GM18519 (cell line): ENCODE data around the gene LRTM2.

Experiments used
- ATAC-seq: cut with Tn5 transposase; IDR thresholded peaks from one replicate; pipeline ENCODE4 v1.9.1; 2021; ENCODE audit warnings: mild to moderate bottlenecking, moderate library complexity; ENCODE audit not compliant: unreplicated experiment, low FRiP score

The LRTM2 gene

DNA sequence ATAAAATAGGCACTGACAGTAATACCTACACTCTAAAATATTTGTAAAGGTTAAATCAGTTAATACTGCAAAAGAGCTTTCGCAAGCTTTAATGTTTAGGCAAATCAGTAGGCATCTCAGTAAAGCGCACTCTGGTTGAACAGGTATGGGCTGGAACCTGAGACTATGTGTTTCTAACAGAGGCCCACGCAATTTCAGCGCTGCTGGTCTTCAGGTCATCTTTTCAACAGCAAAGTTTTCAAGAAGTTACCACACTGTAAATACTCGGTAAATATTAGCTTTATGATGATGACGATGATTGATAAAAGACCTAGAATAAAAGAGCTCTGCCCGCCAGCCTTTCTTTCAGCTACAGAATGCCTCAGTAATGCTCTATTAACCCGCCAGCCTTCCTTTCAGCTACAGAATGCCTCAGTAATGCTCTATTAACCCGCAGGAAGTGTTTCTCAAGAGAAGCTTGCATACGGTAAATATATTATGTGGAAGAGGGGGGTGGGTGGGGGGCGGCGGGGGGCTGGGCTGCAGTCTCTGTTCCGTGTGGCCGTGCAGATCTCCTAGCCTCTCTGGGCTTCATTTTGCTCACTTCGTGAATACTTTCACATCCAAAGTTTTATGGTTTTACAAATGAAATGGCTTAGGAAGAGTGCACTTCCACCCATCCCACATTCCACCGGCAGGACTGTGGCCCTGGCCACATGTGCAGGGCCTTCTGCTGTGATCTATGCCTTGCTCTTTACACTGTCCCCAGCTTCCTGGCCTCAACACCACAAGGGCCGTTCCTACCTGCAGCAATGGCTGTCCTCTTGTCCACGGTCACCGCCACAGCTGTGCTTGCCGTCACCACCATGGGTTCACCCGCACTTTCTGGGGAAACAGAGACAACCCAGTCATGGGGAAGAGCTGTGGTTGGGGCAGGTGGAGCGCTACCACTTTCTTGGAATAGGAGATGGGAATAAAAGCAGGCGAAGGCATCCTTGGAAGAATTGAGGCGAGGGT is 19.9 kb downstream of the LRTM2 start:
- no peak for ATAC-seq

DNA sequence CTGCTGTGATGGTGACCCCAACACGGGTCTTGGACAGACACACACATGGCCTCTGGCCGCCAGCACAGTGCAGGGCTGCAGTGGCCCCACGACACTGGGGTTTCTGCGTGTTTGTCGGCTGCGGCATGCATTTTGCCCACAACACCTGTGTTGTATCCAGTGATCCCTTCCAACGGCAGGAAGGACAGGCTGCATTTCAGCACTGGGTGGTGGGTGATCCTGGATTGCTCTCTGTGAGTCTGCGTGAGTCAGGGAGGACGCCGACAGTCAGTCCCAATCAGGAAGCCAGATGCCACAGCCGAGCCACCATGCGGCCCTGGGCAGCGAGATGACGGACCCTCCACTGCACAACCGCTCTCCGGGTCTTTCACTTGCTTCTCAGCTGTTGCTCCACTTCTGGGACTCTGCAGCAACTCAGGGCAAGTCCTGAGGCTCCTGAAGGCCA is 20.6 kb downstream of the LRTM2 start:
- no peak for ATAC-seq

DNA sequence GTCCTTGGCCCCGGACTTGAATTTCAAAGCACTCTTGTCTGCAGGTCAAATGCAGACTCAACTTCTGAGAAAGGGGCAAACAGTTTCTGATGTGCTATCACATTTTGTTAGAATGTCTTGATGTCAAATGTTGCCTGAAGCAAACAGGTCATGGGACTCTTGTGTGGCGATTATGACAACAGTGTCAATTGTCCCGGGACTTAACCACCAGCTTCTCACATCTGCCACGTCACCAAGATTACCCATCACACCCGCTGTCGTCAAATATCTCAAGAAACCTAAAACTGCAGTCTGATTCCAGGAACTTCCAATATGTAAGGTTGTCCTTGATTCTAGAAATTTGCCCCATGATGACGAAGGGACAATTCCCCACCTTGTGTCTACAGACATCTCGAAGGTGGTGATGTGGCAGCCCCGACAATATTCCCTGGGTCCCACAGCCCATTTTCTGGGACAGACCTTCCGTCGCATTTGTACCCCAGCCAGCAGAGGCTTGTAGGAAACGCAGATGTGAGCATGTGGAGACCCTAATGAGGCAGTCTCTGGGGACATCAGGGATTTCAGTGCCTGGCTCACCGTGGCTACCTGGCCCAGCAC is 21.3 kb downstream of the LRTM2 start:
- ATAC-seq: no peak

DNA sequence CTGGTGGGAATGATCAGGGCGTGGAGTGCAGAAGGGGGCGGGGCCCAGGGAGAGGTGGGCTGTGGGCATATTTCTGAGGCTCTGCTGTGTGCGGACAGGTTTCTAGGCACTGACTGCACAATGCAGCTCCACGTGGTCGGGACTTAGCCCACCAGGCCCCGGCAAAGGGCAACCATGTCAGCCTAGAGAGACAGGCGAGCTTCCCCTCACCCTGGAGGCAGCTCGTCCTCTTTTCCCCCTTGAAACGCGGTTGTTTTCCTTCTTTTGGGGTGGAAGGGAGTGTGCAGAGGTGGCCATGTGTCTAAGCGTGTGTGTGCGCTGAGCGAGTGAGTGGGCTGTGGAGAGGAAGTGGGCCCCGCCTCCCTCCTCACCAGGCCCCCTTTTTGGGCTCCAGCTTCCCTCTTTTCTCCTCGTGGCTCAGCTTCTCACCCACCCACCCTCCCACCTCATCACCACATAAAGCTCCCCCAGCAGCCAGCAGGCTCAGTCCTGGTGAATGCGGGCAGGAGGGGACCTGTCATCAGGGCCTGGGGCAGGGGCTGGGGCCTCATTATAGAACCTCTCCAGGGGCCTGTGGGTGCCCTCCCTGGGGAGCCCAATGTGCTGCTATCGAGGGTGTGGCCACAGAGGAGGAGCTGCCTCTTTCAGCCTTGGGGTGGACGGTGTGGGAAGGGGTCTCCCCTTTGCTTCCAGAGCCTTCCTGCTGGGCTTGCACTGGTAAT is 22.0 kb downstream of the LRTM2 start:
- no peak for ATAC-seq

DNA sequence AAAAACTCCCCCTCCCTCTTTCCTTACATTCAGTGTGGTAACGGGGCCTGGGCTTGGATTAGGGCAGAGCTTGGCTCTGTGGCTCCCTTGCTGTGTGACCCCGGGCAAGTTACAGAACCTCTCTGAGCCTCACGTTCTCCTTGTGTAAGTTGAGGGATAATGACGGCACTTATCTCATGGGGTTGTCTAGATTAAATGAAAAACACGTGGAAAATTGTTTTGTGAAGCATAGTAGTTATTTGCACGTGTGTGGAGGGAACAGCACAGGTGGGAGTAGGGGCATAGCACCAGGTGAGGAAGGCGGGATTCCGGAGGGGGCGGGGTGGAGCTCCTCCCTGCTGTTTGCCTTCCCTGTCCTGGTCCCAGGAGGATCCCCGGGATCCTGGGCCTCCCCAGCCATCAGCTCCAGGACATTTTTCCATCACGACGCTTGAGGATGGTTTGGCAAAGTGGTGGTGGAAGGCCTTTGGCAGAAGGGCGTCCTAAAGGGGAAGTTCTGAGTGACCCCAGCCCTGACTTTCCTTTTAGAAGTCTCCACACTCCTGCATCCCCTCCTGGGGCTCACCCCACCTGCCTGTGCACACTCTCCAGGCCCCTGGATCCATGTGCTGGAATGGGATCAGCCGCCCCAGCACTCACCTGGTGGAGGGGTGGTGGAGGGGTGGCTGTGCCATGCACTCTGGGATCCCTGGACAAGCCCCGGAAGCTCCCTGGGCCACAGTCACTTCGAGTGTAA is 22.7 kb downstream of the LRTM2 start:
- ATAC-seq: no peak

DNA sequence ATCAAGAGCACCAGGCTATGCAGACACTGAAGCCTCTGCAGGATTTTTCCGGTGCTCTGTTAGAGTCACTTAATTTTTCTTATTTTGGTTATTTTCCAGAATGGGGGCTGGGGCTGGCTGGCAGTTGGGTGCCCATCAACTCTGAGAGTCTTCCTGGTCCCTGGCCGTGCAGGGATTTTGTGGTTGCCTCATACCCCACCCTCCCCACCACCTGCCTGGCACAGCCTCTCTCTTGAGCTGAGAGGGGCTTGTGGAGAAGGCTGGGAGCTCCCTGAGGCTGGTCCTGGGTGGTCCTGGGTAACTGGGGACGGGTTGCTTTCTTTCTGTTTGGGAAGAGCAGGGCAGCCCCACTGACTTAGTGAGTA is 23.3 kb downstream of the LRTM2 start:
- ATAC-seq: no peak

DNA sequence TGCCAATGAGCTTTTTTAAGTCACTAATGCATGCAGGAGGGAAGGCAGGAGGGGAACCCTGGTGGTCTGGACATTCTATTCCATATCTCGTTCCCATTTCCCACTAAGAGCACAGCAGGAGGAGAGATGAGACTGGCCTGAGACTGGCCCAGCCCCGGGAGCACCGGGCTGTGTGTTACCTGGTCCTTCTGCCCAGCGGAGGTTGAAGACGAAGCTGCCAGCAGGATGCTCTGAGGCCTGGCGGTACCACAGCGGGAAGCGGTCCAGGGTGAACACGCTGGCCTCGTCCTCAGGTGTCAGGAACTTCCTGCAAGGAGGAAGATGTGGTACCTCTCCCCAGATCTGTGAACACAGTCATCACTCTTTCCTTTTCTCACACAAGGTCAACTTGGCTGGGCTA is 23.9 kb downstream of the LRTM2 start:
- no peak for ATAC-seq

DNA sequence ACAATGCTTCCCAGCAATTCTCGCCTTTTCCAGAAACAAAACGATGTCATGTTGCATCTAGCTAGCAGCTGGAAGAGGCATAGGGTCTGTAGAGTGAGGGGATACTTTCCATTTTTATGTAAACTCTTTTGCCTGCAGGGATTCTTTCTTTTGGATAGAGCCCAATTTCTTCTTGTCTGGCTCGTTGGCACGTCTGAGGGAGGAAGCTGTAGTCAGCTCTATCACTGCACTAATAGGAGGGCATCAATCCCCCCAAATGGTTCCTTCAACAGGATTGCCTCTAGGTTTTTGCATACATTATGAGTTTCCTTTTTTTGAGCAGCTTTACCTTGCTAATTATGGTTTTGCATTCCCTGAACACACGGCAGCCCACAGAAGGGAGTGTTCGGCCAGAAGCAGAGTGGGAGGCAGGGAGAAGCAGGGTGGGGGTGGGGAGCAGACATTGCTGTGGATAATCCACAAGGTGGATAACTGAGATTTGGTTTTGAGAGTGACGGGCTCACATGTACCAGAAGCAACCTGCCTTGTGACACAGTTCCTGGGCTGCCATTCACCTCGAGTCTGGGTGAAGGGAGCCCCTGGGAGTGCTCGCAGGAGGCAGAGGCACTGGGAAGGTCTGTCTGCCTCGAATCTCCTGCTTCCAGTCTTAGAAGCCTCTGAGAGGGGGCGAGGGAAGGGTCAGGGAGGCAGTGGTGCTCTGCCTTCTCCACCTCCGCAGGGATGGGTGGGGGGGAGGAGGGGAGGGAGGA is 24.5 kb downstream of the LRTM2 start:
- ATAC-seq: no peak

DNA sequence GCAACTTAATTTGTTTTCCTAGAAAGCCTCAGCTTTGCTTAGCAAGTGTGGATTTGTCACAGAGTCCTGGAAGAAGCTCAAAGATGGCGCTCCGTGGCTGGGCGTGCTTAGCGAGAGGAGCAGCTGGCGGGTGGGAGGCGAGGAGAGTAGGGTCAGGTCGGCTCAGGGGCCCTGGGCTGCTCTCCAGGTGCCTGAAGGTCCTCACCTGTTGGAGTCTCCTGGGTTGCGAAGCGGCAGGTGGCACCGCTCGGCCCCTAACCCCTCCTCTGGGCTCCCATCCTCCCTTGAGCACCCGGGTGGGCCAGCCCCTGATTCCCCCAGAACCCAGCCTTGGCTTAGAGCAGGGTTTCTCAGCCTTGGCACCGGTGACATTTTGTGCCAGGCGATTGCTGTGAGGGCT is 25.1 kb downstream of the LRTM2 start:
- ATAC-seq: no peak

DNA sequence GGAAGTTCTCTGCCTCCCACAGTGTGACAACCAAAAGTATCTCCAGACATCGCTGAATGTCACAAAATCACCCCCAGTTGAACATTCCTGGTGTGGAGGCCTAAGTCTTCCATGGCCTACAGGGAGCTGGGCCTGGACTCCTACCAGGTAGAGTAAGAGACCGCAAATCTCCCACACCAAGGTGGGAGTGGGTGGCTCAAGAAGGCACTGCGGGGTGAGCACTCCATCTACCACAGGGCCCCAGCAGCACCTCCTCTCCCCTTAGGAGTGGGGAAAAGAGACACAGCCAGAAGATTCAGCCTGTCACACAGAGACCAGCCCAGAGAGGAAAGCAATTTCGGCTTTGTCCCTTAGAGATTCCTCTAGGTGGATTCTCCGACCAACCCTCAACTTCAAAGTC is 25.5 kb downstream of the LRTM2 start:
- ATAC-seq: no peak

DNA sequence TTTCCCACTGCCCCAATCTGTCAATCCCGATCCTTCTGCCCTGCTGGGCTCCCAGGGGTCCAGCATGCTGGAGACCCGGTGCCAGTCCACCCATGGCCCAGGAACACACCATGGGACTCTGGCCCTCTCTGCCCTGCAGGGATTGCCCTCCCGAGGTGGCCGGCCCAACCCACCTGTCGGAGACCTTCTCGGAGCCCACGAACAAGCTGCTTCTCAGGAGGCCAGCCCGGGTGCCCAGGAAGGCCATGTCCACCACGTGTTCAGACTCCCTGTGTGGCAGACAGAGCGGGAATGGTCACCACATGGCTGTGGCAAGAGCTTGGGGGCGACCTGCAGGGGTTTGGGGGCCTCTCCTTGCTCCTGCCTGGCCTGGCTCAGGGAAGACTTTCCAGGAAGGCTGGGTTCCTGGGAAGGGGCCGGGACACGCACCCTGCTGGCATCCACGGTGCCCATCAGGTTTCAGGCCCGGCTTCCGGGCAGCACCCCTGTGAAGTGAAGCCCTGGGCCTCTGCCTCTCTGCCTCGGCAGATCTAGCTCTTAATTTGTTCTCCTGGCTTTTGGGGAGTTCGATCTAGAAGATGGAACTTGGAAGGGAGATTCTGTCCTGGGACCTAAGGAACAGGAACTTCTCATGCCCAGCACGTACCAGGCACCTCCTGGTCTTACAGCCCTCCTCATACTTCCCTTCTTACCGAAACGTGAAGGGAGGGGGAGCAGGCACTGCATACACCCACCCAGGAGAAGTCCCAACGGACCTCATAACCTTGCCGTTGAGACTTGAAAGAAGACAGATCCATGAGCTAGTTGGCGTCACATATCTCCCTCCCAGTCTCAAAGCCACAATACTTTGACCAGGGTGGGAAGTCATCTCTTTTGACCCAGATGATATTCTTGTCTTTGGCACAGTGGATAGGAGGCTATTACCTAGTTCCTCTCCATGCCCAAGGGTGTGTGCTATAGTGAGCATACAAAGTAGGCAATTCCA is 26.3 kb downstream of the LRTM2 start:
- no peak for ATAC-seq

DNA sequence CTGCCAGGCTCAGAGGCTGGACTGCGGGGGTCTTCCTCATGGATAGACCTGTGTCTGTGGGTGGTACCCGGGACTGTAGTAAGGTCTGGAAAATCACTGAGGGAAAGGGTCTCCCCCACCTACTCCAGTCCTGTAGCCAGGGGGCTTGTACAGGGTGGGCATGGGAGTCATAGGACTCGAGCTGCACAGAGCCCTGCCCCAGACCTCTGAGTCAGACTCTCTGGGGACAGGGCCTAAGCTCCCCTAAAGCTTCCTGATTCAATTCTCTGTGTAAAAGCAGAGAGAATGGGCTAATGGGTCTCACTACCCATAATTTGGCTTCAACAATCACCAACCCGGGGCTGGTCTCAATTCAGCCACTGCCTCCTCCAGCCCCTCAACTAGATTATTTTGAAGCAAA is 27.0 kb downstream of the LRTM2 start:
- no peak for ATAC-seq

DNA sequence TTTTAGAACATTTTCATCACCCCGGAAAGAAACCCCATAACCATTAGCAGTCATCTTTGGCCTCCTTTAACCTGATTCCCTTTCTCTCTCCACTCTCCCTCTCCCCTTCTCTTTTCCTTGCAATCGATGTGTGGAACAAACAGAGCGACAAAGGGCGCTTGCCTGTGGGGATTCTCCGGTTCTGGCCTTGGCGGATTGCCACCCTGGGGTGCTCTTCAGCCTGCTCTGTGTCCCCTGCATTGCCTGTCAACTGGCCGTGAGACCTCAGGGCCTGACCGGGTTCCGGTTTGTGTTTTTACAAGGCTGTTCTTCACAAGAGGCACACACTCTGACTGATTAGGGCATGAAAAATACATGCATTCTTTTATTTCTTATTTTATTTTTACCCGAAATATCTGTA is 27.8 kb downstream of the LRTM2 start:
- ATAC-seq: no peak

DNA sequence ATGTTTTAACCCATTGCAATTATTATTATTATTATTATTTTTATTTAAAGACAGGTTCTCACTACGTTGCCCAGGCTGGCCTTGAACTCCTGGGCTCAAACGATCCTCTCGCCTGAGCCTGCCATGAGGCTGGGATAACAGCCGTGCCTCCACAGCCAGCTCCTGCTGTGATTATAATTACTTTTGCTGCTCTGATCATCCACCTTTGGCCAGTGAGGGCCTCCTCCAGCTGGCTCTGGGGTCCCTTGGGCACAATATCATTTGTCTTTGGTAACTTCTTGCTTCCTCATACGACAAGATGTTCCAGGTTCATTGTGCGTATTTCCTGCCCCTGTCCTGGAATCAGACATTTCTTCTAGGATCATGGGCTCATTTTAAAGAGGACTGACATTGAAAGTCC is 28.4 kb downstream of the LRTM2 start:
- ATAC-seq: no peak

DNA sequence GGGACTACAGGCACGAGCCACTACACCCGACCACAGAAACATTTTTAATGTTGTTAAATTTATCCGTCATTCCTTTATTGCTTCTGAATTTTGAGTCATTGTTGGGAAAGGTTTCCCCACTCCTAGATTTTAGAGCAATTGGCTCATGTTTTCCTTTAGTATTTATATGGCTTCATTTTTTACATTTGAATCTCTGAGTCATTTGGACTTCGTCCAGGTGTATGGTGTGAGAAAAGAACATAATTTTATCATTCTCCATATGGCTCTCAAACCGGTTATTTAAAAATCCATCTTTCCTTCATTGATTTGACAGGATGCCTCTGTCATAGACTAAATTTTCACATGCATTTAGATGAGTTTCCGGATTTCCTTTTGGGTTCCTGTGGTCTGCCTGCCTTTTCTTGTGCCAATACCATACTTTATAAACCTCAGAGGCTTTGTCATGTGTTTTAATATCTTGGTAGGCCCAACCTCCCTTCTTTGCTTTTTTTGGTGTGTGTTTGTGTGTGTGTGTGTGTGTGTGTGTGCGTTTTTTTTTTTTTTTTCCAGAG is 30.9 kb downstream of the LRTM2 start:
- ATAC-seq: no peak

DNA sequence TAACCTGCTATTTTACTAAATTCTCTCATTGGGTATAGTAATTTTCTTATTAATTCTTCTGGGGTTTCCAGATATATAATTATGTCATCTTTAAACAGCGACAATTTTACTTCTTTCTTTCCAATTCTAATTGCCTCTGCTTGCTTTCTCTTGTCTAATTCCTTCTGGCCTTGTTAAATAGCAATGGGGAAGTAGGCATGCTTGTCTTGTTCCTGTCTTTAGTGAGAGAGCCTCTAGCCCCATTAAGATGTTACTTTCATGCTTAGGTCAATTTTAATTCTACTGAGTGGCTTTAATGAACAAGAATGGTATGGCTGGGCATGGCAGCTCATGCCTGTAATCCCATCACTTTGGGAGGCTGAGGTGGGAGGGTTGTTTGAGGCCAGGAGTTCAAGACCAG is 31.7 kb downstream of the LRTM2 start:
- ATAC-seq: no peak

DNA sequence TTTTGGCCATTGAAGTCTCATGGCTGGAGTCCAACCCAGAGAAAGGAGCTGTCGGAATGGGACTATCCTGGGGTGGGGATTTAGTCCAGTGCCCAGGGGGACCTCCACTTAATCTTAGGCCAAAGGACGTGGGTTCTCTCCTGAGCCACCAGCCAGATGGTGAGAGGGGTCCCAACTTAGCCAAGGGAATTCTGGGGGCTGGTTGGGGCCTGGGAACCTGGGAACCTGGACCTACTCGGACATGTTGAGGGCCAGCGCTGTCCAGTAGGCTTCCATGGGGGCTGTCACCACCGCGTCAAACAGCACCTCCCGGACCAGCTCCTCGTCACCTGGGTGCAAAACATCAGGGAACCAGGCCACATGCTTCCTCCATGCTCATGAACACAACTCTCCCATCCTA is 33.4 kb downstream of the LRTM2 start:
- ATAC-seq: no peak

DNA sequence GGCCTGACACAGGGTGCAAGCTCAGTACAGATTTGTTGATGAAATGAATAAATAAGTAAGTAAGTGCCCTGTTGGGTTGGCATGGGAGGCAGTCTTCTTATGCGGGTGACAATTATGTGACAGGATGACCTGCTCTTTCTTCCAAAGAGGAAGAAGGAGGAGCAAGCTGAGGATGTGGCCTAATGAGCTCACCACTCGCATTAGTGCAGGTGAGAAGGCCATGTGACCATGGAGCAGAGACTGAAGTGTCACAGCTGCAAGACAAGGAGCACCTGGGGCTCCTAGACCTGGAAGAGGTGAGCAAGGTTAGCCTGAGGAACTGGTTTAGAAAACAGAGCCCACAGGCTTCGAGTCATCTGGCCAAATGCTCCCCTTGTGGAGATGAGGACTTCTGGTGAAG is 34.9 kb downstream of the LRTM2 start:
- no peak for ATAC-seq

DNA sequence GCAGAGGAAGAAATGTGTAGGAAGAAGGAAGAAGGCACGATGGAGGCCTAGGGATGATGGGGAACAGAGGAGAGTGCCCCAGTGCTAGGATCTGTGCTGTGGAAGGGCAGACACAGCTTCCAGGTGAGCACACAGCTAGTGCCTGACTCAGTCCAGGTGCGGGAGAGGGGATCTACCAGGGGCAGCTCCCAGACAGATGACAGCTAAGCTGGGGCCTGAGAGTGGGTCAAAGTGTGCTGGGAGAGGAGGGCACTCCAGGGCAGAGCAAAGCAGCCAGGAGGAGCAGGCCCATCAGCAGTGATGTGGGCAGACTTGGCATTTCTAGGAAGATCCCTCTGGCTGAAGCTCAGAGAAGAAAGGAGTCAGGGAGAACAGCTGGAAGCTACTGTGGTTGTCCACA is 36.7 kb downstream of the LRTM2 start:
- ATAC-seq: no peak
